ENCODE results near the gene UBE2QL1.

- TF ChIP-seq EP300 (IDR thresholded peaks at IDR 0.05) (no peak), CTCF (IDR thresholded peaks at IDR 0.05) (no peak)
These were observed 50.3 kb downstream of the UBE2QL1 start for GRCh38 chr5:6498968-6499367.
